HEK293 (cell line): ENCODE measurements around the gene UPP2.

Experiments used
- CTCF ChIA-PET: fragments of 350-600 bp; formaldehyde crosslinking; extraction: SDS; loops from one replicate; lab custom pipeline; 2021; ENCODE audit warnings: antibody characterized with exemption; lab: Yijun Ruan, JAX
- POLR2A ChIA-PET: fragments of 300-600 bp; formaldehyde crosslinking; extraction: SDS; loops from one replicate; lab custom pipeline; 2020; ENCODE audit warnings: antibody characterized with exemption, inconsistent platforms; lab: Yijun Ruan, JAX
- H3K27ac ChIP-seq: fragments of 200-500 bp; sonication (Bioruptor generic); 2 replicates; pipeline ENCODE4 v1.5.1; 2014; ENCODE audit warnings: low read depth, low read length, control low read depth, inconsistent platforms; ENCODE audit errors: extremely low read depth
- H3K36me3 ChIP-seq, 2 experiments: fragments of 200-500 bp in 1 of 2; sonication (Bioruptor generic) in 1 of 2; 1 replicate in 1 of 2; 2 replicates in 1 of 2; pipeline ENCODE4 v1.5.1; 2014 to 2017; ENCODE audit warnings: inconsistent platforms in 2 of 2, low read length in 2 of 2; ENCODE audit not compliant: control insufficient read depth in 2 of 2, insufficient read depth in 1 of 2
- H3K4me1 ChIP-seq: fragments of 200-500 bp; sonication (Bioruptor generic); 2 replicates; pipeline ENCODE4 v1.5.1; 2014; ENCODE audit warnings: mild to moderate bottlenecking, low read length, inconsistent platforms; ENCODE audit not compliant: control insufficient read depth, insufficient read depth
- H3K4me3 ChIP-seq: 2 replicates; pipeline ENCODE4 v1.5.1; 2011; ENCODE audit warnings: low read depth, mild to moderate bottlenecking, control low read depth, low read length, moderate library complexity
- H3K9me3 ChIP-seq: fragments of 200-500 bp; sonication (Bioruptor generic); 2 replicates; pipeline ENCODE4 v1.5.1; 2014; ENCODE audit warnings: low read depth, low read length, inconsistent platforms; ENCODE audit not compliant: control insufficient read depth, insufficient read depth
- BCL11A ChIP-seq: fragments of 450-650 bp; formaldehyde crosslinking; IDR thresholded peaks from 2 replicates; pipeline ENCODE4 v1.5.1; 2016; ENCODE audit warnings: low read depth, missing biosample characterization, missing genetic modification characterization
- GLIS1 ChIP-seq: fragments of 450-650 bp; formaldehyde crosslinking; IDR thresholded peaks from 2 replicates; pipeline ENCODE4 v1.5.1; 2016; ENCODE audit warnings: missing biosample characterization, missing genetic modification characterization
- GLIS2 ChIP-seq: fragments of 450-650 bp; formaldehyde crosslinking; IDR thresholded peaks from 2 replicates; pipeline ENCODE4 v1.5.1; 2016; ENCODE audit warnings: missing biosample characterization, missing genetic modification characterization
- HOXD13 ChIP-seq: sonication (generic); formaldehyde crosslinking; IDR thresholded peaks from 2 replicates; pipeline ENCODE4 v1.8.0; 2022; ENCODE audit warnings: missing genetic modification reagents, borderline replicate concordance
- REPIN1 ChIP-seq: fragments of 450-650 bp; formaldehyde crosslinking; IDR thresholded peaks from 2 replicates; pipeline ENCODE4 v1.5.1; 2017; ENCODE audit warnings: missing biosample characterization, missing genetic modification characterization, low read depth
- SCRT1 ChIP-seq: fragments of 450-650 bp; formaldehyde crosslinking; IDR thresholded peaks from 2 replicates; pipeline ENCODE4 v1.5.1; 2016; ENCODE audit warnings: missing biosample characterization, missing genetic modification characterization, borderline replicate concordance
- ZBTB21 ChIP-seq: fragments of 450-650 bp; formaldehyde crosslinking; IDR thresholded peaks from 2 replicates; pipeline ENCODE4 v1.5.1; 2017; ENCODE audit warnings: missing biosample characterization, missing genetic modification characterization
- ZFP37 ChIP-seq: fragments of 450-650 bp; formaldehyde crosslinking; IDR thresholded peaks from 2 replicates; pipeline ENCODE4 v1.5.1; 2016; ENCODE audit warnings: missing biosample characterization, missing genetic modification characterization
- ZFP69B ChIP-seq: fragments of 450-650 bp; formaldehyde crosslinking; IDR thresholded peaks from 2 replicates; pipeline ENCODE4 v1.5.1; 2016; ENCODE audit warnings: missing biosample characterization, missing genetic modification characterization
- ZIC2 ChIP-seq: fragments of 450-650 bp; formaldehyde crosslinking; IDR thresholded peaks from 2 replicates; pipeline ENCODE4 v1.5.1; 2016; ENCODE audit warnings: missing biosample characterization, missing genetic modification characterization
- ZNF140 ChIP-seq: fragments of 450-650 bp; formaldehyde crosslinking; IDR thresholded peaks from 2 replicates; pipeline ENCODE4 v1.5.1; 2016; ENCODE audit warnings: missing biosample characterization, missing genetic modification characterization
- ZNF16 ChIP-seq: fragments of 450-650 bp; formaldehyde crosslinking; IDR thresholded peaks from 2 replicates; pipeline ENCODE4 v1.5.1; 2016; ENCODE audit warnings: low read depth, missing biosample characterization, missing genetic modification characterization
- ZNF280D ChIP-seq: fragments of 450-650 bp; formaldehyde crosslinking; IDR thresholded peaks from 2 replicates; pipeline ENCODE4 v1.5.1; 2016; ENCODE audit warnings: missing biosample characterization, missing genetic modification characterization
- ZNF354C ChIP-seq: fragments of 450-650 bp; formaldehyde crosslinking; IDR thresholded peaks from 2 replicates; pipeline ENCODE4 v1.5.1; 2016; ENCODE audit warnings: missing biosample characterization, missing genetic modification characterization, low read depth, borderline replicate concordance
- ZNF37A ChIP-seq: fragments of 450-650 bp; IDR thresholded peaks from 2 replicates; pipeline ENCODE4 v1.5.1; 2018; ENCODE audit warnings: missing biosample characterization, missing genetic modification characterization
- ZNF548 ChIP-seq: fragments of 450-650 bp; formaldehyde crosslinking; IDR thresholded peaks from 2 replicates; pipeline ENCODE4 v1.5.1; 2016; ENCODE audit warnings: missing biosample characterization, missing genetic modification characterization
- ZNF600 ChIP-seq: fragments of 450-650 bp; formaldehyde crosslinking; IDR thresholded peaks from 2 replicates; pipeline ENCODE4 v1.5.1; 2016; ENCODE audit warnings: missing biosample characterization, missing genetic modification characterization
- ZNF692 ChIP-seq: fragments of 450-650 bp; formaldehyde crosslinking; IDR thresholded peaks from 2 replicates; pipeline ENCODE4 v1.5.1; 2016; ENCODE audit warnings: missing biosample characterization, missing genetic modification characterization
- ZNF701 ChIP-seq: fragments of 450-650 bp; formaldehyde crosslinking; IDR thresholded peaks from 2 replicates; pipeline ENCODE4 v1.5.1; 2016; ENCODE audit warnings: missing biosample characterization, missing genetic modification characterization
- TF ChIP-seq, protein P1 (sequence below): fragments of 450-650 bp; formaldehyde crosslinking; IDR thresholded peaks from 2 replicates; pipeline ENCODE4 v1.5.1; 2016; ENCODE audit warnings: missing biosample characterization, missing genetic modification characterization, borderline replicate concordance
- TF ChIP-seq, protein P2 (sequence below): fragments of 450-650 bp; formaldehyde crosslinking; IDR thresholded peaks from 2 replicates; pipeline ENCODE4 v1.5.1; 2016; ENCODE audit warnings: missing biosample characterization, missing genetic modification characterization
- TF ChIP-seq, protein P3 (sequence below): fragments of 450-650 bp; formaldehyde crosslinking; IDR thresholded peaks from 2 replicates; pipeline ENCODE4 v1.5.0; 2017; ENCODE audit warnings: missing biosample characterization, missing genetic modification characterization, borderline replicate concordance

The UPP2 gene

GRCh38 chr2:158125756-158126498 is 24.3 kb downstream of the UPP2 start:
- Histone ChIP-seq H3K4me3 (no peak overlapping the region), H3K4me1 (no peaks in the 10 kb centered on the region), H3K36me3 (no peaks in the 10 kb centered on the region), H3K27ac (no peak overlapping the region), H3K9me3 (no peaks in the 10 kb centered on the region)
- CTCF ChIA-PET = no interaction called here
- TF ChIP-seq ZNF354C (tag by site-specific recombination) (no peak), ZNF600 (tag by site-specific recombination) (no peak), HOXD13 (CRISPR knock-in tag) (no peak), ZNF692 (no peak), SCRT1 (tag by site-specific recombination) (no peak), GLIS1 (tag by site-specific recombination) (no peak), ZNF37A (tag by site-specific recombination) (no peak), ZNF701 (tag by site-specific recombination) (no peak), REPIN1 (tag by site-specific recombination) (no peak)
- TF ChIP-seq, protein P1, sequence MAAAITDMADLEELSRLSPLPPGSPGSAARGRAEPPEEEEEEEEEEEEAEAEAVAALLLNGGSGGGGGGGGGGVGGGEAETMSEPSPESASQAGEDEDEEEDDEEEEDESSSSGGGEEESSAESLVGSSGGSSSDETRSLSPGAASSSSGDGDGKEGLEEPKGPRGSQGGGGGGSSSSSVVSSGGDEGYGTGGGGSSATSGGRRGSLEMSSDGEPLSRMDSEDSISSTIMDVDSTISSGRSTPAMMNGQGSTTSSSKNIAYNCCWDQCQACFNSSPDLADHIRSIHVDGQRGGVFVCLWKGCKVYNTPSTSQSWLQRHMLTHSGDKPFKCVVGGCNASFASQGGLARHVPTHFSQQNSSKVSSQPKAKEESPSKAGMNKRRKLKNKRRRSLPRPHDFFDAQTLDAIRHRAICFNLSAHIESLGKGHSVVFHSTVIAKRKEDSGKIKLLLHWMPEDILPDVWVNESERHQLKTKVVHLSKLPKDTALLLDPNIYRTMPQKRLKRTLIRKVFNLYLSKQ (tag by site-specific recombination) = no peak
- POLR2A ChIA-PET = no interaction called here

DNA sequence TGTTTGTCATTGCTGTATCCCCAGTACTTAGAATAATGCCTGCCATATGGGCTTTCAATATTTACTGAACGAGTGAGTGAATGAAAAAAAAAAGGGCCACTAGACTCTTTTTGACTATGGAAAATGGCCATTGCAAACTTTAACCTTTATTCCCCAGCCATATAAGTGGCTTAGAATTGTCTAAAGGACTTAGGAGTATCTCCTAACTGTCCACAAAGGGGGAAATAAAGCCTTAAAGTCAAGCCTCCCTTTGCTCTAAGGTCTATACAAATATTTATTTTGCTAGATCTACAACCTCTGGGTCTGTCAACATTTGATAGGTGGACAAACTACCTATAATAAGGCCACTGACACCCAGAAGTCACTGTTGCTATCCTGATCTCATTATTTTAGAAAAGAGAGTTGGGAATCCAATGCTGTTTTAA is 25.7 kb downstream of the UPP2 start:
- H3K4me1 ChIP-seq = no peaks in the 10 kb centered on the region
- ChIA-PET POLR2A (no interaction called here), CTCF (no interaction called here)
- H3K4me3 ChIP-seq = no peak overlapping the region
- no peaks in the 10 kb centered on the region for H3K36me3 ChIP-seq
- H3K27ac ChIP-seq = no peak overlapping the region
- H3K9me3 ChIP-seq = no peaks in the 10 kb centered on the region
- no peak for TF ChIP-seq ZNF600 (tag by site-specific recombination)
- TF ChIP-seq ZFP69B = no peak
- TF ChIP-seq, protein P2, sequence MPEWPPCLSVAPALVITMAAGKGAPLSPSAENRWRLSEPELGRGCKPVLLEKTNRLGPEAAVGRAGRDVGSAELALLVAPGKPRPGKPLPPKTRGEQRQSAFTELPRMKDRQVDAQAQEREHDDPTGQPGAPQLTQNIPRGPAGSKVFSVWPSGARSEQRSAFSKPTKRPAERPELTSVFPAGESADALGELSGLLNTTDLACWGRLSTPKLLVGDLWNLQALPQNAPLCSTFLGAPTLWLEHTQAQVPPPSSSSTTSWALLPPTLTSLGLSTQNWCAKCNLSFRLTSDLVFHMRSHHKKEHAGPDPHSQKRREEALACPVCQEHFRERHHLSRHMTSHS (tag by site-specific recombination) = no peak
- TF ChIP-seq ZIC2 (tag by site-specific recombination) = no peak
- TF ChIP-seq ZNF280D = no peak
- TF ChIP-seq ZBTB21 = no peak
- no peak for TF ChIP-seq ZFP37 (tag by site-specific recombination)
- no peak for TF ChIP-seq BCL11A (tag by site-specific recombination)
- no peak for TF ChIP-seq ZNF140 (tag by site-specific recombination)
- TF ChIP-seq GLIS2 (tag by site-specific recombination) = no peak
- no peak for TF ChIP-seq ZNF548
- TF ChIP-seq, protein P3, sequence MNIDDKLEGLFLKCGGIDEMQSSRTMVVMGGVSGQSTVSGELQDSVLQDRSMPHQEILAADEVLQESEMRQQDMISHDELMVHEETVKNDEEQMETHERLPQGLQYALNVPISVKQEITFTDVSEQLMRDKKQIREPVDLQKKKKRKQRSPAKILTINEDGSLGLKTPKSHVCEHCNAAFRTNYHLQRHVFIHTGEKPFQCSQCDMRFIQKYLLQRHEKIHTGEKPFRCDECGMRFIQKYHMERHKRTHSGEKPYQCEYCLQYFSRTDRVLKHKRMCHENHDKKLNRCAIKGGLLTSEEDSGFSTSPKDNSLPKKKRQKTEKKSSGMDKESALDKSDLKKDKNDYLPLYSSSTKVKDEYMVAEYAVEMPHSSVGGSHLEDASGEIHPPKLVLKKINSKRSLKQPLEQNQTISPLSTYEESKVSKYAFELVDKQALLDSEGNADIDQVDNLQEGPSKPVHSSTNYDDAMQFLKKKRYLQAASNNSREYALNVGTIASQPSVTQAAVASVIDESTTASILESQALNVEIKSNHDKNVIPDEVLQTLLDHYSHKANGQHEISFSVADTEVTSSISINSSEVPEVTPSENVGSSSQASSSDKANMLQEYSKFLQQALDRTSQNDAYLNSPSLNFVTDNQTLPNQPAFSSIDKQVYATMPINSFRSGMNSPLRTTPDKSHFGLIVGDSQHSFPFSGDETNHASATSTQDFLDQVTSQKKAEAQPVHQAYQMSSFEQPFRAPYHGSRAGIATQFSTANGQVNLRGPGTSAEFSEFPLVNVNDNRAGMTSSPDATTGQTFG = no peak
- TF ChIP-seq ZNF16 = no peak
